ENCODE measurements around the gene ZNF234.

- TF ChIP-seq CTCF (IDR thresholded peaks at IDR 0.05; ENCODE audit: low read length), result no peak
- no peak for TF ChIP-seq EZH2 (IDR thresholded peaks at IDR 0.05; ENCODE audit: borderline replicate concordance, low read length)
These were observed 55.4 kb downstream of the ZNF234 start for GRCh38 chr19:44196772-44197171.
